Measurements from ENCODE around the gene BMPER.

Gene BMPER

DNA sequence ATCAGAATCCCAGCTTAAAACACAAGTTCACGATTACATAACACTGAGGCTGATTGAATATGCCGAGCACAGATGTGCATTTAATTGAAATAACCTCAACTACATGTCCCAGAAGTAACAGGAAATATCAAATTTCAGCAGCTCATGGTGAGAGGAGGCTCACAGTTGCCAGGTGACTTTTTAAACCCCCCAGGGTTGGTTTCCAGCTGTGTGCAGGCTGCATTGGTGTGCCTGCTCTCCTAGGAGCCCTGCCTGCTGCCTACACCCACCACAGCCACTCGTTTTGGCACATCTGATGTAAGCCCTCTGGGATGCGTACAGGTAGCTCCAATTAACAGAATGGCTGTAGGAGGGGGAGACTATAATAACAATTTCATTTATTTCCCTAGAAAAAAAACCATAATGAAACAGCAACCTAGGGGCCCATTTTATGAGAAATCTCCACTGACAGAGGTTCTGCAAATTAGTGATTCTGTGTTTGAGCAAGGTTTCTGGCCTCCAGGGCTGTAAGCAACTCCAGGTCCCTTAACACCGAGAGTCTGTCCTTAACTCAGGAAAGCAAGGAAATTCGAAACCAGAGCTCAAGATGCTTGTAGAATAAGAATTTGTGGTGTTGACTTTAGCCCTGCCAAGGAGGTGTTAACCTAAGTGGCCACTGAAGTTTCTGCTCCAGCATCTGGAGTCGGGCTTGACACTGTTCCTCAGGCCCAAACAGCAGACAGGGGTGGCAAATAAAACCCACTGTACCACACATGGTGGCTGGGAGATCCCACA, 161.9 kb downstream of the BMPER start:
- DNase-seq, result no peak

GRCh38 chr7:34069676-34070075, 164.3 kb downstream of the BMPER start:
- no peak for DNase-seq

DNA sequence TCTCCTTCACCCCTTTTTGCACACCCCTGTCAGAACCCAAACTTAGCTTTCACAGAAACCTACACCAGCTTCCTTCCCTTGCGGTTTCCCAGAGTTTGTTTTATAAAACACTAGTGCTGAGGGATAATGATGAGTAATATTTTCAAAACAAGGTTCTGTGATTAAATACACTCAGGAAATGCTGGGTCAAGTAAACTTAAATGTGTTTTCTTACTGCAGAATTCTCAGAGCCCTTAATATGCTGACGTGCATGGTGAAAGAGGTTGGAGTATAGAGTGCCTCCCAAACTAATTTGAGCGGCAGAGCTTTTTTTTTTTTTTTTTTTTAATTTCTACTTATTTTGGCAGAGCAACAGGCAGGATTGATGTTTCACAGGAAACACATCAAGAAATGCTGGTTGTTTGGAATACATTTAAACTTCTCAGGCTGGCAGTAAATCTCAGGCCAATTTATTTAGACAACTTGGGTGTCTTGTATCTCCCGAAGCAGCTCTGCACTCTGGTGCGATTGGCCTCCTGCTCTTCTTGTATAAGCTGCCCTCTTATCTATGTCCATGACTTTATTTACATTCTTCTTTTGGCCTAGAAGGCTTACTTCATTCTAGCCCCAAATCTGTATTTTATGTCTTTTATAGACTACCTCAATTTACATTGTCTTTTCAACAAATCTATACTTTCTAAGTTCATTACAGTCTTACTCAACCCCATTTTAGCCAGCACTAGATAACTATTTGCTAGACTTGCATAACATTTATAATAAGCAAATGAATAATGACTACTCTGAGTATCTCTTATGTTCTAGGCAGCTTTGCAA, 165.4 kb downstream of the BMPER start:
- DNase-seq, result no peak

- no peak for DNase-seq
Observed at GRCh38 chr7:34073676-34074075, 168.3 kb downstream of the BMPER start.

DNA sequence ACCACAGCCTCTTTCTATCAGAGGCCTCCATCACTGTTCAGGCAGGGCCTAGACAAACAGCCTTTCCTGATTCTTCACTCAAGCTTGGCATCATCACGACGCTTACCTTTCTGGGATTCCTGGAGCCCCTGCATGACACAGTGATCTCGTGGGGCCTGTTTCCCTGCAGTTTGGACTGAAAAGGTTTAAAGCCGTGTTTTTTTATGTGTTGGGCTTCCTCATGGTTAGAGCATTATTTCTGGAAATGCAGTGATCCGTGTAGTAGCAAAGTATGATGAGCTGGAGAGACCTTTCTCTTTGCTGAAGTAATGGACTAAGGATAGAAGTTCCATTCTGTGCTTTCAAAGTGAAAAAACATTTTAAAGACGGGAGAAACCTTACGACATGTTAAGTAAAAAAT, 169.1 kb downstream of the BMPER start:
- DNase-seq, result no peak

DNA sequence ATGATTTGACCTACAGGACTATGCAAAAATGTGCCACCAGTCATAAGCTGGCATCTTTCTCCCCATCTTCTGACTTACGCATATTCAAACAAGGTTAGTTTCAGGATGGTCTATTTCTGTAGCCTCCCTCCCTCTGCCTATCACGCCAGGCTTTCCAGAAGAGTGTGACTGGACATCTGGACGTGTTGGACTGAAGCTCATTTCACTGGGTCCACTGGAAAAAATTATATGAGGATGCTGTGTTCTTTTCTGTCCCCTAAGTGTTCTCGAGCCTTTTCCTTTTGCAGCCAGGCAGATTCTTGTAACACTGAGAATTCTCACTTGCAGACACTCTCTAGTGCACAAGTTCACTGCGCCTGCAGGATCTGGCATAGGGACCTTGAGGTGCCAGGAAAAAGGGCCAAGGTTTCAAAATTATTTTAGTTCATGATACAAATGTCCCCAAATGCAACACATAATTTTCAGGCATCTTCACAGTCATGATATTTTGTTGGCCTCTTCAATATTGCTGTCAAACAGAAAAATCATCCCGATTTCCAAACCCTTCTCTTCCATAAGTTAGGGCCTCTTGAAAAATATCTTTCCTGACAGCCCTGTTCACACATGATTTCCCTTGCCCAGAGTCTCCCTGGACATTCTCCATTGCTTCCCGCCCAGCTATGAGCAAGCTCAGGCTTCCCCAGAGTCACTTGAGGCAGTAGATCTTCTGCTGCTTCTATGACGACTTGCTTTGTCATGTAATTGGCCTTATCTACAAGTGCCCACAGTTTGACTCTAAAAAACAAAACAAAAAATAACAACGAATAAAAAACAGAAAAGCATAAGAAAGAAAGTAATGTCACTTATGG, 170.4 kb downstream of the BMPER start:
- DNase-seq, result no peak

GRCh38 chr7:34077168-34077567, 171.8 kb downstream of the BMPER start:
- DNase-seq, result no peak

GRCh38 chr7:34078864-34079263, 173.5 kb downstream of the BMPER start:
- no peak for DNase-seq

GRCh38 chr7:34080513-34080912, 175.2 kb downstream of the BMPER start:
- no peak for DNase-seq

GRCh38 chr7:34081935-34082334, 176.6 kb downstream of the BMPER start:
- DNase-seq, result no peak

DNA sequence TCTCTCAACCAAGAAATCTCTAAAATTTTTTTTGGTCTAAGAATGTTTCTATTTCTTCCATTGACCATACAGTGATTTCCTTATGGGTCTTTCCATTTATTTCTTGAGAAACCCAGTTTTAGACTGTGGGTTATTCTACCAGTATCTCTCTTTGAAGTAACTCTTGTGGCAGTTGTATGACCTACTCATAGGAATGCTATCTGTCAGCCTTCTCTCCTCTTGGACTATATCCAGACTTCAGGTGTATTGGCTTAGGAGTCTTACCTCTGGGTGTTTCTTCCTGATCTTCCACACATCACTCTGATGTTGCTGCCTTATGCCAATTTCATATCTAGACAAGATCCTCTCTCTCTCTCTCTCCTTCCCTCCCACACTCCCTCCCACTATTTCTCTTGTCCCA, 178.1 kb downstream of the BMPER start:
- DNase-seq, result no peak

DNA sequence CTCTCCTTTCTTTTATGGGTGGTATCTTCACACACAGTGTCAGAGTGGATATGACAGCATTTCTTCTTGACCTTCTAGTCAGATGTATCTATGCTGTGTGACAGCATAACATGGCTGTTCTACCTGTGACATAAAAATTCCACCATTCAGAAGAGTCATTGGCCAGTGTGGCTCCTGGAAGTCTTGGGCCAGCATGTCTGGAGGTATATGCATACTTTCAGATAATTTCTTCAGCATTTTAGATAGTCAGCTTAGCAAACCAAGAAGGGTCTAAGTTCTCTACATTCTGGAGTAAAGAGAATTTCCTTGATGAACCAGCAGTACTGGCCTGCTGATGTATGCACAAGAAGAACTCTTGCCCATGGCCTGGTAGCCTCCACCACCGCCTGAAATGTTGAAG, 179.3 kb downstream of the BMPER start:
- no peak for DNase-seq

DNA sequence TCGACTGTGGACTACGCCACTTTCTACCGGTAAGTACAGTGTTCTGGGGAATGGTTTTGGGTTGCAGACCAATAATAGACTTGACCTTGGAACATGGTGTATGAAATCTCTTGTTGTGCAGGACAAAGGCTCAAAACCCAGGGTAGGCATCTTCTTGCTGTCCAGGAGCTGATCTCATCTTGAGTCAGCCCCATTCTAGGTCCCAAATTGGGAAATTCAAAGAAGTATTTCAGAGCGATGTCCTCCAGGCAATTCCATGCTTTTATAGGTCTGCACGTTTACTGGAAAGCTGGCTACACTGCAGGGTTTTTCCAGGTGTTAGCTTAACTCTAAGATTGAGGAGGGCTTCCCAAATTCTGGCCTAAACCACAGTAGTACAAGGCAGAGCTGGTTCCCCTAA, 180.7 kb downstream of the BMPER start:
- DNase-seq, result no peak

- no peak for DNase-seq
Observed at GRCh38 chr7:34086981-34087380, 181.6 kb downstream of the BMPER start.

DNA sequence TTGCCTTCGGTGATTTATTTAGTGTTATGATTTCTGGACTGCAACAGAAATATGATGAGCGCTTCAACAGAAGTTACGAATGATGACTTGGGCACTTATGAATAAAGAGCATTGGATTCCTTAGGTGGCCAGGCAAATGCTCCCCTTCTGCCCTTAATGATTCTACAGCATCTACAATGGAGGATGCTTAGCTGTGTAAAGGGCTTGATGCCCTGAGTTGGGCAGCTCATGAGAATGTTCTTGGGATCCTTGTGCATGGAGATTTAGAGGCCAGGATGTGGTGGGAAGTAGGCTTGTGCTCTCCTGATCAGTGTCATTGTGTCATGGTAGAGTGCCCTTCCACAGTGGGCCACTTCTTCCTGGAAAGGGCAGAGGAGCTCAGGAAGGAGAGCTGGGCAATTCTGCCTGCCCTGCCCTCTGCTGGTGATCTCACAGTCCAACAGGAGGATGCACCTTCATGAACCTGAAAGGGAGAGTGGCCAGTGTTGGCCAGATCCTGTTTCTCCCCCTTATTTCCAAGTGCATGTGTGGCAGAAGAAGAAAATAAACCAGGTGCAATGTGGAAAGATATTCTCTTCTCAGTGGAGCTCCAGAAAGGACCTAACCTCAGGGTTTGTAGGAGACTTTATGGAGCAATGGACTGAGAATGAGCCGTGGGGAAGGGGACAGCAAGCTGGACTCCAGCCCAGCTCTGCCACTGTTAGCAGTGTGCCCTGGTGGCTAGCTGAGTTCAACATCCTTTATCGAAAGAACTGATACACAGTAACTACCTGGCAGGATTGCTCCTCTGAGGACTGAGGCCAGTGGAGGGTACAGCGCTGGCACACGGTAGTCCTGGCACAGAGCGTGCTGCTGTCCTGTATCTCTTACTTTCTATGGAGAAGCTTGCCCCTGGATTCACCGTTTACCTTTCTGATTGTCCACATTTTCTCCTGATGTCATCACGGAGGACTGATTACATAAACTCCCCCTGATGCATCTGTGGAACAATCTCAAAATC, 182.9 kb downstream of the BMPER start:
- no peak for DNase-seq

GRCh38 chr7:34090816-34091215, 185.5 kb downstream of the BMPER start:
- no peak for DNase-seq

DNA sequence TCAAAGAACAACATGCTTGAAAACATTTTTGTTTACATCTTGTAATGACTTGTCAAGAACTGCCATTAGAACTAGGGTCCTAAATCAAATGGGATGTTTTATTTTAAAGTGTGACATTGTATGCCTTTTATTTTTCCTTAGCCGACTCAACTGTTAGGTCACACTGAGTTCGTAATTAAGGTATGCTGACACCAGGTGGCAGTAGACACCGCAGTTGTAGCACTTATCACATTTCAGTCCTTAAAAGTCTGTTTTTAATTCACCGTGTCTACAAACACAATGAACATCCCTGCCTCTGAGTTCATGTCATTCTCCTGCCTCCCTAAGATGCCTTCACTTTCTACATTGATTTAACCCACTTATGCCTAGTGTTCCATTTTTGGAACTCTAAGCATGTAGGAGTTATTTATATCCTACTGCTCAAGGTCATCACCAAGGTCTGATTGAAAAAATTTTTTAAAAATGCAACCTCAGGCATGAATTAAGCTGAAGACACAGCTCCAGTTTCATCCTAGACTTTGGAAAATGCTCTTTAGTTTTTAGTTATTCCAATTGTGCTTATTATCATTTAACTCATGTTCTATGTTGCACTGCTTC, 186.1 kb downstream of the BMPER start:
- DNase-seq, result no peak

- no peak for DNase-seq
Observed at GRCh38 chr7:34093276-34093675, 187.9 kb downstream of the BMPER start.

DNA sequence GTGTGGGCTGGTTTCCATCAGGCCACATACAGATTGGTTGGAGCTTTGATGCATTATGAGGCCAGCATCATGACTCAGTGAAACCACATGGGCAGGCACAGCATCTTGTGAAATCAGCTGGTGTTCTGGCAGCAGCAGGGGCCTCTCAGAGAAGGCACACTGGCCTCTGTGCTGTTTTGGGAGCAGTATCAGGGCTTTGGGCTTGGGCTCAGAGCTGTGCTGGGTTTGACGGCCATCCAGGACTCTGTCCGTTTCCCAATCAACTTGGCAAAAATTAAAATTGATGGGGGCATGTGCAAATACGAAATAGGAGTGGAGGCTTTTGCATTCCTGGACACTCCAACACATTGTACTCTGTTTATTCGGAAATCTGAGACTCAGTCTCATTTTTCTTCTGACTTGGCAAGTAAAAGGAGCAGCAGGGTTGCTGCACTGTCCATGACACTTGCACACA, 190.9 kb downstream of the BMPER start:
- DNase-seq, result no peak

GRCh38 chr7:34096777-34097176, 191.4 kb downstream of the BMPER start:
- no peak for DNase-seq

DNA sequence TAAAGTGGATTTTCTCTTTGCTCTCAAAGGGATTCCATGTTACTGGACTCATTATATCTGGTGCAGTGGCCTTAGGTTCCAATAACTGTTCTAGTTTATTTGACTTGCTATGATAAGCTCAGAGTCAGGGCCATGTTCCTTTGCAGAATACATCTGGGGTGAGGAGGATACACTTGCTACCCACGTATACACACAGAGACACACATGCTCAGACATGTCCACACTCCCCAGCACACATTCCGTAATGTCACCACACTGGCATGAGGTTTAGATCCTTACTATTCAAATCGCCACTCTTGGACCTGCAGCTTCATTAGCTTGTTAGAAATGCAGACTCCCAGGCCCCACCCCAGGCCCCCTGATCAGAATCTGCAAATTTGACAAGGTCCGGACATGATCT, 195.3 kb downstream of the BMPER start:
- DNase-seq, result no peak

- no peak for DNase-seq
Observed at GRCh38 chr7:34104115-34104514, 198.8 kb downstream of the BMPER start.

All from SIG-M5 (cell line).